Stimulated activated effector memory CD8-positive, alpha-beta T cell treated with anti-CD3 and anti-CD28 coated beads, Interleukin-12 subunit alpha, Interleukin-12 subunit beta, amount 100 ng/mL, for 72 hours (primary cell): ENCODE data around the gene SERPINB1.
A peak's percentile ranks its signal among the peaks of the same experiment; 100 is the strongest.

Source experiments
- ATAC-seq: fragments of 150-1000 bp; cut with Tn5 transposase; 2 replicates; pipeline ENCODE4 v1.10.0; 2021
- DNase-seq, 2 donors: peaks; one replicate each; pipeline ENCODE4 v3.0.0; 2021 to 2022; ENCODE audit warnings: low spot score in 2 of 2
- H3K27ac Mint-ChIP-seq: one replicate; pipeline ENCODE4 v1.8.0; 2022; ENCODE audit warnings: mild to moderate bottlenecking, mixed read lengths
- H3K36me3 Mint-ChIP-seq: one replicate; pipeline ENCODE4 v1.8.0; 2022; ENCODE audit warnings: mild to moderate bottlenecking, mixed read lengths
- H3K4me1 Mint-ChIP-seq: one replicate; pipeline ENCODE4 v1.8.0; 2022; ENCODE audit warnings: mixed read lengths
- H3K4me3 Mint-ChIP-seq: one replicate; pipeline ENCODE4 v1.8.0; 2022; ENCODE audit warnings: mild to moderate bottlenecking, mixed read lengths
- H3K9me3 Mint-ChIP-seq: one replicate; pipeline ENCODE4 v1.8.0; 2022; ENCODE audit warnings: mixed read lengths

The SERPINB1 gene

GRCh38 chr6:2784930-2785329, 56.7 kb downstream of the SERPINB1 start:
- H3K4me1 Mint-ChIP-seq = peaks cover 33% of the 10 kb centered on the region
- ATAC-seq (no peak), DNase-seq (no peak)
- H3K4me3 Mint-ChIP-seq = no peak overlapping the region
- H3K36me3 Mint-ChIP-seq = peaks cover 70% of the 10 kb centered on the region
- H3K27ac Mint-ChIP-seq = no peak overlapping the region
- H3K9me3 Mint-ChIP-seq = no peaks in the 10 kb centered on the region

- ATAC-seq (peak; percentile 55), DNase-seq (no peak)
- H3K4me3 Mint-ChIP-seq = no peak overlapping the region
- no peak overlapping the region for H3K27ac Mint-ChIP-seq
- peaks cover 78% of the 10 kb centered on the region for H3K36me3 Mint-ChIP-seq
- peaks cover 33% of the 10 kb centered on the region for H3K4me1 Mint-ChIP-seq
- no peaks in the 10 kb centered on the region for H3K9me3 Mint-ChIP-seq
Measured at GRCh38 chr6:2784061-2784460, 57.6 kb downstream of the SERPINB1 start.

- DNase-seq (no peak), ATAC-seq (no peak)
- Mint-ChIP-seq H3K36me3 (peaks cover 85% of the 10 kb centered on the region), H3K4me1 (peaks cover 33% of the 10 kb centered on the region), H3K27ac (peak overlapping the region; percentile 23), H3K9me3 (no peaks in the 10 kb centered on the region), H3K4me3 (no peak overlapping the region)
Measured at GRCh38 chr6:2783188-2783963, 58.3 kb downstream of the SERPINB1 start.

- no peak for ATAC-seq
- H3K27ac Mint-ChIP-seq = peak overlapping the region; percentile 23
- no peak overlapping the region for H3K4me3 Mint-ChIP-seq
- no peaks in the 10 kb centered on the region for H3K9me3 Mint-ChIP-seq
- H3K36me3 Mint-ChIP-seq = peaks cover 87% of the 10 kb centered on the region
- H3K4me1 Mint-ChIP-seq = peaks cover 35% of the 10 kb centered on the region
- no peak for DNase-seq
Measured at GRCh38 chr6:2782825-2783187, 58.9 kb downstream of the SERPINB1 start.

GRCh38 chr6:2782356-2782708, 59.3 kb downstream of the SERPINB1 start:
- peaks cover 88% of the 10 kb centered on the region for H3K36me3 Mint-ChIP-seq
- peak overlapping the region; percentile 23 for H3K27ac Mint-ChIP-seq
- no peak overlapping the region for H3K4me3 Mint-ChIP-seq
- peaks cover 40% of the 10 kb centered on the region for H3K4me1 Mint-ChIP-seq
- no peaks in the 10 kb centered on the region for H3K9me3 Mint-ChIP-seq
- ATAC-seq (no peak), DNase-seq (no peak)
